ENCODE measurements around the gene CEP95. TPM values are rescaled to one million over a fixed set of nuclear protein-coding genes. Genes with fewer than 3 reads are reported as not detected.

Gene CEP95
- total and polyA plus RNA-seq, 11 donors = 9.4 to 25.1 (median 13.1) TPM

GRCh38 chr17:64498308-64499203, 8.2 kb upstream of the CEP95 start:
- Histone ChIP-seq H3K9me3 (no peaks in the 10 kb centered on the region), H3K4me3 (no peak overlapping the region), H3K27ac (peak overlapping the region in 2 of 12 donors; percentile 89 to 91), H3K4me1 (peaks cover 5 to 92% (median 66%) of the 10 kb centered on the region in 12 donors), H3K36me3 (peaks cover 9 to 63% (median 62%) of the 10 kb centered on the region in 9 donors), H3K27me3 (no peaks in the 10 kb centered on the region)
- intact Hi-C loops (cut with DNase I) = loop anchor here in 5 of 10 donors (5.0 to 10.0 kb wide), 3 partner anchors 76 to 194 kb away; no protein-coding TSS in a partner anchor
- TF ChIP-seq CTCF (IDR thresholded peaks at IDR 0.05) = no peak
- TF ChIP-seq POLR2A (IDR thresholded peaks at IDR 0.05) = no peak
- no peak for DNase-seq
- 62 to 75% (median 67%) methylated on average over 7 of the region's 7 CpGs for WGBS, 4 donors
- no peak for ATAC-seq

GRCh38 chr17:64499805-64500486, 6.8 kb upstream of the CEP95 start:
- WGBS, 4 donors = 76 to 85% (median 80%) methylated on average over 6 of the region's 6 CpGs
- DNase-seq (no peak), ATAC-seq (no peak)
- Histone ChIP-seq H3K4me1 (peaks cover 5 to 91% (median 70%) of the 10 kb centered on the region in 12 donors), H3K36me3 (peaks cover 13 to 77% (median 75%) of the 10 kb centered on the region in 9 donors), H3K4me3 (no peak overlapping the region), H3K27me3 (no peaks in the 10 kb centered on the region), H3K27ac (no peak overlapping the region), H3K9me3 (no peaks in the 10 kb centered on the region)
- intact Hi-C loops (cut with DNase I) = loop anchor here in 7 of 10 donors (5.0 to 10.0 kb wide), 5 partner anchors 78 to 675 kb away; partner anchors contain the start of genes FTSJ3 (in 1 of the 7) and PSMC5 (in 1 of the 7)
- no peak for TF ChIP-seq CTCF (IDR thresholded peaks at IDR 0.05)
- TF ChIP-seq POLR2A (IDR thresholded peaks at IDR 0.05) = no peak

- DNase-seq (no peak), ATAC-seq (no peak)
- no peaks in the 10 kb centered on the region for H3K27me3 ChIP-seq
- WGBS, 4 donors = 85 to 87% (median 86%) methylated on average over 8 of the region's 8 CpGs
- no peak overlapping the region for H3K27ac ChIP-seq
- no peak for TF ChIP-seq CTCF (IDR thresholded peaks at IDR 0.05)
- TF ChIP-seq POLR2A (IDR thresholded peaks at IDR 0.05) = no peak
- H3K36me3 ChIP-seq = peaks cover 14 to 81% (median 75%) of the 10 kb centered on the region in 9 donors
- intact Hi-C loops (cut with DNase I) = loop anchor here in 2 of 10 donors (10.0 kb wide), 3 partner anchors 196 to 676 kb away; partner anchors contain the start of genes FTSJ3 (in 1 of the 2) and PSMC5 (in 1 of the 2)
- no peak overlapping the region for H3K4me3 ChIP-seq
- H3K4me1 ChIP-seq = peaks cover 5 to 86% (median 64%) of the 10 kb centered on the region in 12 donors
- no peaks in the 10 kb centered on the region for H3K9me3 ChIP-seq
These were observed 6.3 kb upstream of the CEP95 start for GRCh38 chr17:64500487-64500859.

Data from heart left ventricle (tissue), 16 donors.